Measurements from ENCODE around the gene PTGES3L.
A peak's percentile ranks its signal among the peaks of the same experiment; 100 is the strongest.
"Not testable (repeated sequence)": the region's sequence is repeated elsewhere in the genome, so short reads cannot be mapped to it uniquely, and the experiment has no call there.

Gene PTGES3L

GRCh38 chr17:43010667-43011308 is 30.9 kb upstream of the PTGES3L start:
- peaks cover 22% of the 10 kb centered on the region for H3K36me3 ChIP-seq (ENCODE audit: insufficient read depth, low read length)
- H3K4me1 ChIP-seq (ENCODE audit: insufficient read depth, low read length) = peaks cover 20% of the 10 kb centered on the region
- no peak overlapping the region for H3K27ac ChIP-seq (ENCODE audit: low read depth, low read length)
- no peak overlapping the region for H3K9ac ChIP-seq (ENCODE audit: low read length)
- H3K4me3 ChIP-seq (ENCODE audit: low read depth in 1 of 2, low read length in 2 of 2) = no peak overlapping the region
- no peaks in the 10 kb centered on the region for H3K27me3 ChIP-seq (ENCODE audit: control insufficient read depth in 1 of 2, insufficient read depth in 2 of 2, low read length in 2 of 2)
- H3K9me3 ChIP-seq (ENCODE audit: low read length) = no peaks in the 10 kb centered on the region

- H3K27me3 ChIP-seq (ENCODE audit: control insufficient read depth in 1 of 2, insufficient read depth in 2 of 2, low read length in 2 of 2) = no peaks in the 10 kb centered on the region
- peak within 1 kb of the TSS; percentile 88 for H3K9ac ChIP-seq (ENCODE audit: low read length)
- H3K36me3 ChIP-seq (ENCODE audit: insufficient read depth, low read length) = peaks cover 24% of the 10 kb centered on the region
- H3K4me3 ChIP-seq (ENCODE audit: low read depth in 1 of 2, low read length in 2 of 2) = peak within 1 kb of the TSS; percentile 87 to 88
- no peaks in the 10 kb centered on the region for H3K9me3 ChIP-seq (ENCODE audit: low read length)
- H3K4me1 ChIP-seq (ENCODE audit: insufficient read depth, low read length) = peaks cover 11% of the 10 kb centered on the region
- peak within 1 kb of the TSS; percentile 99 for H3K27ac ChIP-seq (ENCODE audit: low read depth, low read length)
Measured at GRCh38 chr17:43006639-43007551, 27.0 kb upstream of the PTGES3L start, which contains the start of gene IFI35. Gene IFI35 (plus strand): TSS chr17:43006784. CDS start chr17:43006948, 164 bp downstream.

GRCh38 chr17:43003542-43004172 is 23.8 kb upstream of the PTGES3L start:
- Histone ChIP-seq H3K4me1 (ENCODE audit: insufficient read depth, low read length) (peaks cover 16% of the 10 kb centered on the region), H3K27me3 (ENCODE audit: control insufficient read depth in 1 of 2, insufficient read depth in 2 of 2, low read length in 2 of 2) (no peaks in the 10 kb centered on the region), H3K9me3 (ENCODE audit: low read length) (no peaks in the 10 kb centered on the region), H3K36me3 (ENCODE audit: insufficient read depth, low read length) (peaks cover 48% of the 10 kb centered on the region), H3K9ac (ENCODE audit: low read length) (no peak overlapping the region), H3K4me3 (ENCODE audit: low read depth in 1 of 2, low read length in 2 of 2) (no peak overlapping the region), H3K27ac (ENCODE audit: low read depth, low read length) (no peak overlapping the region)

GRCh38 chr17:43000894-43001293 is 21.0 kb upstream of the PTGES3L start:
- H3K27ac ChIP-seq (ENCODE audit: low read depth, low read length) = not testable (repeated sequence)

GRCh38 chr17:42999003-42999525 is 19.2 kb upstream of the PTGES3L start:
- peak overlapping the region; percentile 98 for H3K9ac ChIP-seq (ENCODE audit: low read length)
- peak overlapping the region; percentile 67 to 74 for H3K4me3 ChIP-seq (ENCODE audit: low read depth in 1 of 2, low read length in 2 of 2)
- H3K9me3 ChIP-seq (ENCODE audit: low read length) = no peaks in the 10 kb centered on the region
- no peaks in the 10 kb centered on the region for H3K27me3 ChIP-seq (ENCODE audit: control insufficient read depth in 1 of 2, insufficient read depth in 2 of 2, low read length in 2 of 2)
- peak overlapping the region; percentile 90 for H3K27ac ChIP-seq (ENCODE audit: low read depth, low read length)
- H3K36me3 ChIP-seq (ENCODE audit: insufficient read depth, low read length) = peaks cover 44% of the 10 kb centered on the region
- peaks cover 23% of the 10 kb centered on the region for H3K4me1 ChIP-seq (ENCODE audit: insufficient read depth, low read length)

More at GRCh38 chr17:43000894-43001293, 21.0 kb upstream of the PTGES3L start:
- H3K4me3 ChIP-seq (ENCODE audit: low read depth in 1 of 2, low read length in 2 of 2); H3K9me3 ChIP-seq (ENCODE audit: low read length); H3K9ac ChIP-seq (ENCODE audit: low read length); H3K27me3 ChIP-seq (ENCODE audit: control insufficient read depth in 1 of 2, insufficient read depth in 2 of 2, low read length in 2 of 2): not testable (repeated sequence)
- Histone ChIP-seq H3K36me3 (ENCODE audit: insufficient read depth, low read length) (peaks cover 48% of the 10 kb centered on the region), H3K4me1 (ENCODE audit: insufficient read depth, low read length) (peaks cover 23% of the 10 kb centered on the region)

GRCh38 chr17:42997984-42998938 is 18.4 kb upstream of the PTGES3L start, which contains the start of gene RPL27:
Gene RPL27 (plus strand): TSS chr17:42998419. CDS start chr17:42998751, 332 bp downstream.
- peaks cover 23% of the 10 kb centered on the region for H3K4me1 ChIP-seq (ENCODE audit: insufficient read depth, low read length)
- peak within 1 kb of the TSS; percentile 67 to 74 for H3K4me3 ChIP-seq (ENCODE audit: low read depth in 1 of 2, low read length in 2 of 2)
- no peaks in the 10 kb centered on the region for H3K27me3 ChIP-seq (ENCODE audit: control insufficient read depth in 1 of 2, insufficient read depth in 2 of 2, low read length in 2 of 2)
- H3K9ac ChIP-seq (ENCODE audit: low read length) = peak within 1 kb of the TSS; percentile 98
- no peaks in the 10 kb centered on the region for H3K9me3 ChIP-seq (ENCODE audit: low read length)
- peak within 1 kb of the TSS; percentile 90 for H3K27ac ChIP-seq (ENCODE audit: low read depth, low read length)
- peaks cover 39% of the 10 kb centered on the region for H3K36me3 ChIP-seq (ENCODE audit: insufficient read depth, low read length)

GRCh38 chr17:42997390-42997983 is 17.6 kb upstream of the PTGES3L start:
- no peaks in the 10 kb centered on the region for H3K9me3 ChIP-seq (ENCODE audit: low read length)
- peaks cover 23% of the 10 kb centered on the region for H3K4me1 ChIP-seq (ENCODE audit: insufficient read depth, low read length)
- H3K9ac ChIP-seq (ENCODE audit: low read length) = peak overlapping the region; percentile 9
- peak overlapping the region; percentile 11 to 30 for H3K4me3 ChIP-seq (ENCODE audit: low read depth in 1 of 2, low read length in 2 of 2)
- H3K27me3 ChIP-seq (ENCODE audit: control insufficient read depth in 1 of 2, insufficient read depth in 2 of 2, low read length in 2 of 2) = no peaks in the 10 kb centered on the region
- peaks cover 39% of the 10 kb centered on the region for H3K36me3 ChIP-seq (ENCODE audit: insufficient read depth, low read length)
- H3K27ac ChIP-seq (ENCODE audit: low read depth, low read length) = peak overlapping the region; percentile 67

GRCh38 chr17:42993913-42994312 is 14.0 kb upstream of the PTGES3L start:
- H3K9me3 ChIP-seq (ENCODE audit: low read length); H3K9ac ChIP-seq (ENCODE audit: low read length); H3K27me3 ChIP-seq (ENCODE audit: control insufficient read depth in 1 of 2, insufficient read depth in 2 of 2, low read length in 2 of 2); H3K27ac ChIP-seq (ENCODE audit: low read depth, low read length); H3K4me3 ChIP-seq (ENCODE audit: low read depth in 1 of 2, low read length in 2 of 2): not testable (repeated sequence)
- Histone ChIP-seq H3K4me1 (ENCODE audit: insufficient read depth, low read length) (peaks cover 11% of the 10 kb centered on the region), H3K36me3 (ENCODE audit: insufficient read depth, low read length) (peaks cover 39% of the 10 kb centered on the region)

GRCh38 chr17:42992872-42993271 is 13.0 kb upstream of the PTGES3L start:
- no peak overlapping the region for H3K27ac ChIP-seq (ENCODE audit: low read depth, low read length)
- H3K9ac ChIP-seq (ENCODE audit: low read length) = no peak overlapping the region
- no peaks in the 10 kb centered on the region for H3K27me3 ChIP-seq (ENCODE audit: control insufficient read depth in 1 of 2, insufficient read depth in 2 of 2, low read length in 2 of 2)
- no peak overlapping the region for H3K4me3 ChIP-seq (ENCODE audit: low read depth in 1 of 2, low read length in 2 of 2)
- no peaks in the 10 kb centered on the region for H3K9me3 ChIP-seq (ENCODE audit: low read length)
- H3K4me1 ChIP-seq (ENCODE audit: insufficient read depth, low read length) = peaks cover 10% of the 10 kb centered on the region
- H3K36me3 ChIP-seq (ENCODE audit: insufficient read depth, low read length) = peaks cover 49% of the 10 kb centered on the region

- Histone ChIP-seq H3K9ac (ENCODE audit: low read length) (no peak overlapping the region), H3K36me3 (ENCODE audit: insufficient read depth, low read length) (peaks cover 62% of the 10 kb centered on the region), H3K27ac (ENCODE audit: low read depth, low read length) (no peak overlapping the region)
Measured at GRCh38 chr17:42991471-42991870, 11.6 kb upstream of the PTGES3L start.

More at GRCh38 chr17:42991471-42991870, 11.6 kb upstream of the PTGES3L start:
- Histone ChIP-seq H3K4me1 (ENCODE audit: insufficient read depth, low read length) (no peaks in the 10 kb centered on the region), H3K9me3 (ENCODE audit: low read length) (no peaks in the 10 kb centered on the region), H3K4me3 (ENCODE audit: low read depth in 1 of 2, low read length in 2 of 2) (no peak overlapping the region), H3K27me3 (ENCODE audit: control insufficient read depth in 1 of 2, insufficient read depth in 2 of 2, low read length in 2 of 2) (no peaks in the 10 kb centered on the region)

Measured in muscle layer of colon (tissue), 2 donors.